Astrocyte of the cerebellum (primary cell): ENCODE data around the gene TCP1.
"Not testable (repeated sequence)": the region's sequence is repeated elsewhere in the genome, so short reads cannot be mapped to it uniquely, and the experiment has no call there.

ENCODE experiments used
- DNase-seq: peaks from one replicate; pipeline ENCODE4 v3.0.0-alpha.2; 2011; ENCODE audit warnings: low read depth
- H3K4me3 ChIP-seq: 2 replicates; pipeline ENCODE4 v1.5.1; 2011; ENCODE audit warnings: mild to moderate bottlenecking, low read depth, low read length, moderate library complexity
- in situ Hi-C: cut with HindIII; loops from 2 replicates; pipeline ENCODE4 v1.10.0; 2017; ENCODE audit warnings: low sequenced_read_pairs
- TF ChIP-seq, protein P1 (sequence below): IDR thresholded peaks from 2 replicates; pipeline ENCODE4 v1.5.1; 2012; ENCODE audit warnings: low read length, low read depth, moderate library complexity, mild to moderate bottlenecking; ENCODE audit errors: missing control alignments

Gene TCP1

DNA sequence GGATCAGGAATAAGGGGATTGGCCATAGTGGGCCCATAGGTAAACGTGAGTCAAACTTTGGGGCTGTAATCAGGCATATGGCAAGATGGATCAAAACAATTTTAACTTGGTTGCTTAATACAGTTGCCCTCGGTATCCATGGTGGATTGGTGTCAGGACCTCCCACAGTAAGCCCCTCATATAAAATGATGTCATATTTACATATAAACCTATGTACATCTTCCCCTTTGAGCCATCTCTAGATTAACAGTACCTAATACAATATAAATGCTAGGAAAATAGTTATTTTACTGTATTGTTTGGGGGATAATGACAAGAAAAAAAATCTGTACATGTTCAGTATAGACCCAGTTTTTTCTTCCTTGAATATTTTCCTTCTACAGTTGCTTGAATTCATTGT, 35.0 kb downstream of the TCP1 start:
- no peak for DNase-seq
- TF ChIP-seq, protein P1, sequence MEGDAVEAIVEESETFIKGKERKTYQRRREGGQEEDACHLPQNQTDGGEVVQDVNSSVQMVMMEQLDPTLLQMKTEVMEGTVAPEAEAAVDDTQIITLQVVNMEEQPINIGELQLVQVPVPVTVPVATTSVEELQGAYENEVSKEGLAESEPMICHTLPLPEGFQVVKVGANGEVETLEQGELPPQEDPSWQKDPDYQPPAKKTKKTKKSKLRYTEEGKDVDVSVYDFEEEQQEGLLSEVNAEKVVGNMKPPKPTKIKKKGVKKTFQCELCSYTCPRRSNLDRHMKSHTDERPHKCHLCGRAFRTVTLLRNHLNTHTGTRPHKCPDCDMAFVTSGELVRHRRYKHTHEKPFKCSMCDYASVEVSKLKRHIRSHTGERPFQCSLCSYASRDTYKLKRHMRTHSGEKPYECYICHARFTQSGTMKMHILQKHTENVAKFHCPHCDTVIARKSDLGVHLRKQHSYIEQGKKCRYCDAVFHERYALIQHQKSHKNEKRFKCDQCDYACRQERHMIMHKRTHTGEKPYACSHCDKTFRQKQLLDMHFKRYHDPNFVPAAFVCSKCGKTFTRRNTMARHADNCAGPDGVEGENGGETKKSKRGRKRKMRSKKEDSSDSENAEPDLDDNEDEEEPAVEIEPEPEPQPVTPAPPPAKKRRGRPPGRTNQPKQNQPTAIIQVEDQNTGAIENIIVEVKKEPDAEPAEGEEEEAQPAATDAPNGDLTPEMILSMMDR = no peak
- in situ Hi-C loops = no loop called here
- H3K4me3 ChIP-seq = no peak overlapping the region

DNA sequence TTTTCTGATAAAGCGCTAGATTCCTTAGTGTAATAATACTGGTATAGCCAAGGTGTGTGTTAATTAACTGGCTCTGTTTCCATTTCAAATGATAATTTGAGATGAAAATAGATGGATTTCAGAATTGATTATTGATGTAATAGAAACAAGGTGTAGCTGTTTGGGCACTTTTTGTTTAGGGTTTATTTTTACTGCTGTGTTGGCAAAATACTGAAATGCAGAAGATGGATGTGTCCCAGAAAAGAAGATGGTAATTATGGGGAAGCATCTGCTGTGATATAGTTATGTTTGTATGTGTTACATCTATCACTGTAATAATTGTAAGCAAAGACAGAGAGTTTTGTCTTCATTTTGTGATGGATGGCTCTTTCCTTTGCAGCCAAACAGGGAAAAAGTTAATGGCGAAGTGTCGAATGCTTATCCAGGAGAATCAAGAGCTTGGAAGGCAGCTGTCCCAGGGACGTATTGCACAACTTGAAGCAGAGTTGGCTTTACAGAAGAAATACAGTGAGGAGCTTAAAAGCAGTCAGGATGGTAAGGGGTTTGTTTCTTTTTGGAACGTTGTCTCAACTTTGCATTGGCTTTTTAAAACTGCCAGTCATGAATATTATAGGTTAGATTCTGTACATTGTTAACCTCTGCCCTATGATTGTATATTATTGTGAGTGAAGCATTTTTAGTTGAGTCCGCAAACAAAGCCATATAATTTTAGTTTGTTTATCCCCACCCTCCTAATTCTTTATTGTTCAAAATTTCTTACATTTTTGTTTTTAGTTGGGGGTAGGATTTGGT, 36.1 kb downstream of the TCP1 start:
- TF ChIP-seq, protein P1 = no peak
- H3K4me3 ChIP-seq = no peak overlapping the region
- in situ Hi-C loops = no loop called here
- DNase-seq = no peak

DNA sequence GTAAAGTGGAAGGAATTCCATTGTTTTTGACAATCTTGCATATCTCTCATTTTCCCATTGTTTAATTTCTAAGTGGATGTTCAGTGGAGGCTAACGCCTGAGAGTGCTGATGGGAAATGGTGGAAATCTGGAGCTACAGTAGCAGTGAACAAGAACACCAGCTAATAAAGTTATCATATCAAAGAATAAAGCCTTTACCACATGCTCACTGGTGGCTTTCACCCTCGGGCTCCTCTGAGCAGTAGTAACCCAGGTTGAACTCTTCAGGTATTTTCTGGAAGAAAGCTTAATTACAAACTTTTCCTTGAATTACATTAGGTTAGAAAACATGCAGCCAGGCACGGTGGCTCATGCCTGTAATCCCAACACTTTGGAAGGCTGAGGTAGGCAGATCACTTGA, 38.0 kb downstream of the TCP1 start:
- TF ChIP-seq, protein P1 = no peak
- in situ Hi-C loops = no loop called here
- no peak overlapping the region for H3K4me3 ChIP-seq
- no peak for DNase-seq

DNA sequence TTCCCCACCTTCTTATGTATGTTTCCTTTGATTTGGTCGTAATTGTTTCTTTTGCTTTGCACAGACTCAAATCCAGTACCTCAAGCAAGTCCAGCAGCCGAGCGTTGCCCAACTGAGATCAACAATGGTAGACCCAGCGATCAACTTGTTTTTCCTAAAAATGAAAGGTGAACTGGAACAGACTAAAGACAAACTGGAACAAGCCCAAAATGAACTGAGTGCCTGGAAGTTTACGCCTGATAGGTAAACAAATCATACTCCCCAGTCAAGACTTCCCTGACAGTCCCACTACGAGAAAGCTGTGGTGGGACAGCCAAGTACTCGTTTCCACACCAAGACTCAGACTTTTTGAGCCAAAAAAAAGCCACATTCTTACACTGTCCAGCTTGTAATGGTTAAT, 41.3 kb downstream of the TCP1 start:
- in situ Hi-C loops, DNase-seq, H3K4me3 ChIP-seq: not testable (repeated sequence)

DNA sequence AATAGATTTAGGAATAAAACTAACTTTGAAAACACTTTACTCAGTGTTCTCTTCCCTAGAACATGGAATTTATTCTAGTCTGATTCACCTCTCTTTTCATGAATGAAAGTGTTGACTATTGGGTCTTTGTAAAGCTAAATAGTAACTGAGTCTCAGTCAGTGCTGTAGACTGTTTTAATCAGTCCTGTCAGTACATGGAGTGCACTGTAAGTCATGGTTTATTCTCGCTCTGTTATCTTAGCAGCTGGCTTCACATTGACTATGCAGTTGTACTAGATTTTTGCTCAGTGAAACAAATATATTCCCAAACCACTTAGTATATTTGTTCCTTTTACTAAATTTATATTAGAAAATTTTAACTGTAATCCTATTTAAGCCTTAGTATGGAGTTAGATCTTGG, 42.6 kb downstream of the TCP1 start:
- in situ Hi-C loops = no loop called here
- no peak overlapping the region for H3K4me3 ChIP-seq
- DNase-seq = no peak
- TF ChIP-seq, protein P1 = no peak

DNA sequence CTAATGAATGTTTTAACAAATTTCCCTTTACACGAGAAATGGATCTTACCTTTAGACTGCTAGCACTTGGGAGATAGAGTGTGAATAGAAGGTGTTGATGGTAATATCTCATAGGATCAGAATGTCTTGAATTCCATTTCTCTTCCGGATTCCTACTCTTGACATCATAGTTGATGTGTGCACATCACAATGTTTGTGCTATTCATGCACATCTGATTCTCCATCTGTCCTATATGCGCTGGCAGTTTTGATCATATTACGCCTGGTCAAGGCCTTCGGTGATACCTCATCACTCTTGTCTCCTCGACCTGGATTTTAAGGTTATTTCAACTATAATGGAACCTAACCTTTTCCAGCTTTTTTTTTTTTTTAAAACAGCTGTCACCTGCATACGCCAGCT, 44.3 kb downstream of the TCP1 start:
- no peak for DNase-seq
- in situ Hi-C loops = no loop called here
- no peak overlapping the region for H3K4me3 ChIP-seq
- TF ChIP-seq, protein P1 = no peak

DNA sequence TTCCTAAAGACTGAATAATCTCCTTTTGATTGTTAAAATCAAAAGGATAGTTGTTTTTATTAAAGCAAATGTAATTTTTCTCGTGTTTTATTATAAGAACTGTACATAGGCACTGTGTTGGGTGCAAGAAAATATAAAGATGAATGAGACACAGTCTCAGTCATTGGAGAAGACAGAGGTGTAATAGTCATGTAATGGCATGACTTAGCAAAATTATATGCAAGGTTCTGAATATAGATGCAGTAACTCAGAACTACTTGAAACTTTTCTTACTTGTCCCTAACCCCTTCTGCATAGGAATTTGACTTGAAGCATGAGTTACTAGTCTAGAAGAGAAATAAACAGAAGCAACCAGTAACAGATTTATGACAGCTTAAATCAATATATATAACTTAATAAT, 47.2 kb downstream of the TCP1 start:
- TF ChIP-seq, protein P1 = no peak
- DNase-seq = no peak
- in situ Hi-C loops = no loop called here
- no peak overlapping the region for H3K4me3 ChIP-seq
